SJCRH30 (cell line): ENCODE measurements around the gene CDC6. TPM values are rescaled to one million over a fixed set of nuclear protein-coding genes. Genes with fewer than 3 reads are reported as not detected.

Source experiments
- DNase-seq, 2 experiments: peaks; one replicate each; pipeline ENCODE4 v3.0.0-alpha.2; 2015 to 2020
- H3K27ac ChIP-seq: fragments of 250-450 bp; sonication (Bioruptor Pico); 2 replicates; pipeline ENCODE4 v1.5.1; 2020; ENCODE audit warnings: mild to moderate bottlenecking, moderate library complexity
- H3K27me3 ChIP-seq: fragments of 250-450 bp; sonication (Bioruptor Pico); 2 replicates; pipeline ENCODE4 v1.5.1; 2020; ENCODE audit warnings: mild to moderate bottlenecking, moderate library complexity
- H3K36me3 ChIP-seq: fragments of 250-450 bp; sonication (Bioruptor Pico); 2 replicates; pipeline ENCODE4 v1.5.1; 2020; ENCODE audit warnings: mild to moderate bottlenecking, moderate library complexity
- H3K4me1 ChIP-seq: fragments of 250-450 bp; sonication (Bioruptor Pico); 2 replicates; pipeline ENCODE4 v1.5.1; 2020; ENCODE audit warnings: mild to moderate bottlenecking, moderate library complexity
- H3K4me3 ChIP-seq: fragments of 250-450 bp; sonication (Bioruptor Pico); 2 replicates; pipeline ENCODE4 v1.5.1; 2020; ENCODE audit warnings: mild to moderate bottlenecking, moderate library complexity
- H3K9me3 ChIP-seq: fragments of 250-450 bp; sonication (Bioruptor Pico); replicated peaks from 2 replicates; pipeline ENCODE4 v1.5.1; 2020; ENCODE audit warnings: mild to moderate bottlenecking, moderate library complexity
- total RNA-seq: library from RNA; depleted of rRNA; stranded (reverse); fragments of >200 nt; shearing (Covaris generic); gene quantifications from 2 replicates; pipeline ENCODE4 v1.2.3, GENCODE V29; 2014

The CDC6 gene
- total RNA-seq, 1 experiment from 2014 or later, result 97.0 TPM

DNA sequence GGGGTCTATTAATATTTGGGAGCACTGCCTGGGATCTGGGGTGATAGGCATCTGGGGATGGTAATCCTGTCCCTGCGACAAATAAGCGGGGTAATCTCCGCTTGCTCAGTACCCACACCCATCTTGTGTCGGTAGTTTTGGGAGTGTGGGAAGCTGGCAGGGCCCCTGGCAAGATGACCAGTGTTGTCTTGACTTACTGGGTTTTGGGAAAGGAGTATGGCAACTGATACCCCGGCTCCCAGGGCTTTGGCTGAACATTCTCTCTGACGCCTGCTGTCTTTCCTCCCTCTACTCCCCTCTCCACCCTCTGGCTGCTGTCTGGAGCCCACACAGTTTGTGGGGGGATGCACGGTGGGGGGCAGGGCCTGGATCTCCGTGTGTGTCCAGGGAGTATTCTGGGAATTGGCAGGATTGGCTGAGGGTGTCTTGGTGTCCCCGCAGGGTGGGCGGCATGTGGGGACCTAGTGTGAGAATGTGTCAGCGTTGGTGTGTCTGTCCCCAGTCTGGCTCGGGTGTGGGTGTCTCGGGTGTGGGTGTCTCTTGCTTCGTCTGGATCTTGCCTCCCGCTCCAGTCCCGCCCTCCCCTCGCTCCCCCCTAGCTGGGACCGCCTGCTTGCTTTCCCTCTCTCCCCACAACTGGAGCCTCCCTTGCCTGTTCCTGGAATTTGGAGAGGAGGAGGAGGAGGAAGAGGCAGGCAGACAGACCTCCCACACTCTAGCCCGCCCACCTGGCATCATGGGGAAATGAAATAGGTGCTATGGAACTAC is 33.3 kb downstream of the CDC6 start:
- no peaks in the 10 kb centered on the region for H3K36me3 ChIP-seq
- no peaks in the 10 kb centered on the region for H3K9me3 ChIP-seq
- peak overlapping the region; percentile 36; the same call in 1 of the 2 replicates for H3K27ac ChIP-seq
- DNase-seq, result peak; percentile 63 to 70
- H3K27me3 ChIP-seq, result no peaks in the 10 kb centered on the region
- H3K4me3 ChIP-seq, result peak overlapping the region; percentile 27
- peaks cover 46% of the 10 kb centered on the region for H3K4me1 ChIP-seq

DNA sequence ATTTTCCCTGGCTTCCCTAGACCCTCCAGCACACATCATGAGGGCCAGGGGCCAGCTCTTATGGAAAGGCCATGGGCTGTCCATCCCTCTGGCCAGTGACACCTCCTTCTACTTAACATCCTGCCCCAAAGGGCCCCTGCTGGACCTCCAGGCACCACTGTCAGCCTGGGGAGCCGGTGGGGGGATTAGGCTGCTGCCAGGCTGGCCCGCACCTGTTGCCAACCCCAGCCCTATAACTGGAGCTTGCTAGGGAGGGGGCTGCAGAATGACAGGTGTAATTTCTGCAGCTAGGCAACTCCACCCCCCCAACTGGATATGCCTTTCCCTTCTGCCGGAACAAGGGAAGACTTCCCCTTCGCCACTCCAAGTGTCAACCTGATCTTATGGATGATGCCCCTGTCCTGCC is 33.8 kb downstream of the CDC6 start:
- peak; percentile 66 to 67 for DNase-seq

DNA sequence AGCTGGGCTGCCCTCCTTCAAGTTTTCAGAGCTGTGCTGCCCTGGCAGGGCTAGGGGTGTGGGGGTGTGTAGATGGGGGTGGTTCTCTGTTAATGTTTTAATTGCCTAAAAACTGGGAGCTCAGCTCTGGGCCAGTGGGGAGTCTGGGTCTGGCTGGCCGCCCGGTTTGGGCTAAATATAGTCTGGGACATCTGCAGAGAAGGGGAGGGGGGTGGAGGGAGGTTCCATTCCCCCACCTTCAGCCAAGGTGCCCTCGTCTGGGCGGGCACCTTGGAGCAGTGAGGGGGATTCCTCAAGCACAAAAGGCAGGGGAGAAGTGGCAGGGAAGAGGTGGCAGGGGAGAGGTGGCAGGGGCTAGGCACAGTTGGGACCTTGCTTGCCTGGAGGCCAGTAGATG is 34.3 kb downstream of the CDC6 start:
- Histone ChIP-seq H3K27ac (peak overlapping the region; percentile 36; the same call in 1 of the 2 replicates), H3K27me3 (no peaks in the 10 kb centered on the region), H3K9me3 (no peaks in the 10 kb centered on the region), H3K36me3 (no peaks in the 10 kb centered on the region), H3K4me1 (peaks cover 49% of the 10 kb centered on the region), H3K4me3 (peak overlapping the region; percentile 29)
- peak in 1 of 2 experiments; percentile 49 for DNase-seq

More for the DNA sequence above, 33.8 kb downstream of the CDC6 start:
- H3K4me1 ChIP-seq, result peaks cover 46% of the 10 kb centered on the region
- peak overlapping the region; percentile 36; the same call in 1 of the 2 replicates for H3K27ac ChIP-seq
- no peaks in the 10 kb centered on the region for H3K9me3 ChIP-seq
- H3K27me3 ChIP-seq, result no peaks in the 10 kb centered on the region
- H3K36me3 ChIP-seq, result no peaks in the 10 kb centered on the region
- peak overlapping the region; percentile 29 for H3K4me3 ChIP-seq

DNA sequence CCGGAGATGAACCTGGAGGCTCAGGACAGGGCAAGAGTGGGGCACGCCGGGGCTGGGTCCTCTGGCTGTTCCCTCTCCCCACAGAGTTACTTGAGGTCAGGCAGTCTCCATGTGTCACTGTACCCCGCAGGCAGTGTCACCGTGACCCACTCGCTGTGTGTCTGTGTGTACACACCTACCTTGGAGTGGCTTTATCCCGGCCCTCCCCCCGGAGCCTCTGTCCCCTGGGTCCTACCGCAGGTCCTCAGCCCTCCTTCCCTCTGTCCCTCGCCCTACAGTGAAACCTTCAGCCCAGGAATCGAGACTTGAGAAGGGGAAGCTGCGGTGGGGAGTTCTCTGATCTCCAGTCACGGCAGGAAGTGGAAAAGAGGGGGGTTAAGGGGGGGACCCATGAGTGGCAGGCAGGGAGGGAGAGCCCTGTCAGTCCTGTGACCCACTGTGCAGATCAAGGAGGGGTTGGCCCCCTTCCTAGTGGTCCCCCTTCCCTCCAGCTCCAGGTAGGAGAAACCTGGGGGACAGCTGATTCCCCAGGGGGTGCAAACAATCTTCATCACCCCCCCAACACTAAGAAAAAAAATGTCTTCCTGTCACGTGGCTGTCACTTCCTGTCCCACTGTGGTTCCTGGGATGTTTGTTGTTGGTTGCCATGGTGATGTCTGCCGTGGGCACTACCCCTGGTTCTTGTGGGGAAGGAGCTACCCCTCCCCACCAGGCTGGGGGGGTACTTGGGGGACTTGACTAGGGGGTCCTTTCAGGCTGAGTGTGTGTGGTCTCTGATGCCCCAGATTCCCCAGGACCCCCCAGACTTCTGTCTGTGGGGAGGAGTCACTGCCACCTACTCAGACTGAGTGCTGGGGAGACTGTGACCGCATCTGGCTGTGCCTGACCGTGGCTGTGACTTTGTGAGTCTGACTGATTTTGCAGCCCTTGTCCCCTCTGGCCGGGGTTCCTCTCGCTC is 35.0 kb downstream of the CDC6 start:
- Histone ChIP-seq H3K4me3 (peak overlapping the region; percentile 29), H3K36me3 (no peaks in the 10 kb centered on the region), H3K27me3 (no peaks in the 10 kb centered on the region), H3K27ac (peak overlapping the region; percentile 36; the same call in 1 of the 2 replicates), H3K4me1 (peaks cover 55% of the 10 kb centered on the region), H3K9me3 (no peaks in the 10 kb centered on the region)
- DNase-seq, result peak; percentile 74 to 75

DNA sequence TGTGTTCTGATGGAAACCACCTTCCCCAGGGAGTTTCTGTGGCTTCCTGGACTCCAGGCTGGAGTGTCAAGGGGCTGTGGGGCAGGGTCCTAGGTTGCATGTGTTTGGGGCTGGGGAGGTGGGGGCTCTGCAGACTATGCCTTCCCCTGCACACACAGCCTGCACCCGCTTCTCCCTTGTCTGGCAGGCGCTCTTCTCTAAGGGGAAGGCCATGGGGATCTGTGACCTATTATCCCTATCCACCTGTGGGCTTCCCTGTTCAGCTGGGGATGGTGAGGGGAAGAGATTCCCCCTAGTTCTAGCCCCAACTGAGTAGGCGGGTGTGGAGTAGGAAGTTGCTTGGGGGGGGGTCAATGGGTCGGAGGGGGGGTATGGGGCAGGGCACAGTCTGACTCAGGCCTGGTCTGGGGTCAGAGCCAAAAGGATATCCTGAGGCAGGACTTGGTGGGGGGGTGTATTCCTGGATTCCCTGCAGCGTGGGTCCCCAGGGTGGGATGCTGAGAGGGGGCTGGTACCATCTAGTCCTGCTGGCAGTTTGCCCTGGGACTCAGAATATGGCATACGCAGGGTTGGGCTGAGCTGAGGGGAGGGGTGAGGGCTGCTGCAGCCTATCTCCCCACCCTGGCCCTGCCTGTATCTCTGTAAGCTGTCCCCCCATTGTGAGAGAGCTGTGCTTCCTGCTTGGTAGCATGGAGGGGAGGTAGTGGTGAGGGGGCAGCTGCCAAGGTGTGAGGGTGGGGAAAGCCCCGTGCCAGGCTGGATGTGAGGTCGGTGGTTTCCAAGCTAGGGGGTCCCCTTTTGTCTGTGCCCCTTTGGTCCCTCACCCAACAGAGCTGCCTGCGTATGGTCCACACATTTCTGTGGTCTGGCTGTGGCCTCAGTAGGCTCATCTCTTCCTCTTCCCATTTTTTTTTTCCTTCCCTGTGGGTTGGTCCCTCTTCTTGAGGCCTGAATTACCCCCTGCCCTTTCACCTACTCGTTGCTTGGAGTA is 36.0 kb downstream of the CDC6 start:
- no peak for DNase-seq
- H3K36me3 ChIP-seq, result 0 out of 2 replicates have a peak, but pooled peaks cover 2% of the 10 kb centered on the region
- no peaks in the 10 kb centered on the region for H3K27me3 ChIP-seq
- peak overlapping the region; percentile 36; the same call in 1 of the 2 replicates for H3K27ac ChIP-seq
- peaks cover 60% of the 10 kb centered on the region for H3K4me1 ChIP-seq
- H3K9me3 ChIP-seq, result no peaks in the 10 kb centered on the region
- H3K4me3 ChIP-seq, result no peak overlapping the region

DNA sequence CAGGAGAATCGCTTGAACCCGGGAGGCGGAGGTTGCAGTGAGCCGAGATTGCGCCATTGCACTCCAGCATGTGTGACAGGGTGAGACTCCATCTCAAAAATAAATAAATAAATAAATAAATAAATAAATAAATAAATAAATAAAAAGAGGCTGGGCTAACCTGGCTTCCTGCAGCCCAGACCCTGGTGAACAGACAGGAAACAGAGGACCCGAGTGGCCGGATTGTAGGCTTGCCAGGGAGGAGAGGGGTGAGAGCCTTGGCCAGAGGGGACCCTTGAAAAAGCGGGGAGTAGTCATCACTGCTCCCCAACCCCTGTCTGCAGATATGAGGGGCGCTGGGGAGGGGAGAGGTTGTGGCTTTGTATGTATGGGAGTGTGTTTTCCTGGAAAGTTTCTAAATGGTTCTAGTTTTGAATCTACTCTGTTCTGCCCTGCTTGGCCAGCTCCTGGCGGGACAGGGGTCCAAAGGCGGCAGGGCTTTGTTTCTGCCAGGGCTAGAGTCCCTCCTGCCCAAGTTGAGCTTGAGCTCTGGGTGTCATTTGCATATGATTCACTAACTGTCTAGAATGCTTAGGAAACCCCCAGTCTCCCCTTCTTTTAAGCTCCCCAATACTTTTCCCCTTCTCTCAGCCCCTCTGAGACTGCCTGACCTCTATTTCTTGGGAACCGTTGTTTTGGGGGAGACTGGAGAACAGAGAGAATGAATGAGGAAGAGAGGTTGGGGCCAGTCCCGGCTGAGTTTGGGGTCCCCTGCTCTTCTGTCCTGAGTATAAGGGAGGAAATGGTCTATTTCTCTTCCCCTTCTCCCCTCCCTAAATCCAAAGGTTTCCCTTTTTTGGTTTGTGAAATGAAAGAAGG is 37.7 kb downstream of the CDC6 start:
- Histone ChIP-seq H3K27ac (no peak overlapping the region), H3K4me3 (no peak overlapping the region), H3K9me3 (no peaks in the 10 kb centered on the region), H3K27me3 (no peaks in the 10 kb centered on the region), H3K36me3 (0 out of 2 replicates have a peak, but pooled peaks cover 2% of the 10 kb centered on the region), H3K4me1 (peaks cover 62% of the 10 kb centered on the region)
- DNase-seq, result no peak

DNA sequence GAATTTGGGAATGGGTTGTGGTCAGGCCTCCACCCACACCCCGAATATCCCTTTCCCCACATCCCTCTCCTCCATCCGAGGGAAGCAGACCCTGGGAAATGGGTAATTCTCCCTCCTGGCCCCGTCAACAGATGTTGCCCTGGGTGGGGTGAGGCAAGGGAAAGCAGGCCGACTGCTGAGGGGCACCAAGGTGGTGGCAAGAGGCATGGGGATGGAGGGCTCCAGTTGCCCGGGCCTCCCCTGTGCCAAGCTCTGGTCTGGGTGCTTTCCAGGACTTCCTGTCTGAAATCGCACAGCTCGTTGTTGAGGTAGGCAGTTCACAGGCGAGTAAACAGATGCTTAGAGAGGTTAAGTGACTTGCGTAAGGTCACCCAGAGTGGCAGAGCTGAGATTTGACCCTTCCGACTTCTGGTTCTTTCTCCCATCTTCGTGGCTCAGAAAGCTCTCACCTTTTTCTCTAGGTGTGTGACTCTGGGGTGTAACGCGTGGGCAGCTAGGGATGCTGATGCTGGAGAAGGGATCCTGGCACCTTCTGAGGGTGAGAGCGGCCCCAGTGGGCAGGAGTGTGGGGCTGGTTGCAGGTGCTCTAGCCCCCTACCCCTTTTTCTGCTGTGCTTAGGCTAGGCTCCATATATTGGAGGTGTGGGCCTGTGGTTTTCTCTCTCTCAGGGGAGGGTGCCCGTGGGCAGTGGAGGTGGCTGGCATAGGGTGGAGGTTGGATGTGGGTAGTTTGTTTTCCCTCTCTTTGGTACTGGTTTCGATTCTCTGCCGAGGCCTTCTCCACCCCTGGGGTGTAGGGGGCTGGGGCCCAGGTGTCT is 38.5 kb downstream of the CDC6 start:
- Histone ChIP-seq H3K4me1 (peaks cover 59% of the 10 kb centered on the region), H3K4me3 (no peak overlapping the region), H3K36me3 (peaks cover 6% of the 10 kb centered on the region; the same call in 1 of the 2 replicates), H3K27ac (no peak overlapping the region), H3K27me3 (no peaks in the 10 kb centered on the region), H3K9me3 (no peaks in the 10 kb centered on the region)
- DNase-seq, result no peak

DNA sequence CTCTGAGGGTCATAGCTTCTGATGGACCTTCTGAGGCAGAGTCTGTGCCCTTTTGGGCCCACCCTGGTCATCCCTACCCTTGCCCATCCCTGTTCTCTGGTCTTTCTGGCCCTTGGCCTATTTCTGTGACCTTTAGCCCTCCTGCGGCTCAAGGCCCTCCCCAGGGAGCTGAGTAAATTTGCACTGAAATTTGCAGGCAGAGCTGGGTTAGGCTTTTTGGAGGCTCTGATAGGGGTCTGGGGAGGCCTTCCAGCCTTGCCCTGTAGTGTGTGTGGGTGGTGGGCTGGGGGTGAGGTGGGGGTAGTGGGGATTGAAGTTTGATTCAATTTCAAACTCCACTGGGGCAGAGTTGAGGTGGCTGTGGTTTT is 39.1 kb downstream of the CDC6 start:
- peaks cover 11% of the 10 kb centered on the region for H3K36me3 ChIP-seq
- no peak for DNase-seq

DNA sequence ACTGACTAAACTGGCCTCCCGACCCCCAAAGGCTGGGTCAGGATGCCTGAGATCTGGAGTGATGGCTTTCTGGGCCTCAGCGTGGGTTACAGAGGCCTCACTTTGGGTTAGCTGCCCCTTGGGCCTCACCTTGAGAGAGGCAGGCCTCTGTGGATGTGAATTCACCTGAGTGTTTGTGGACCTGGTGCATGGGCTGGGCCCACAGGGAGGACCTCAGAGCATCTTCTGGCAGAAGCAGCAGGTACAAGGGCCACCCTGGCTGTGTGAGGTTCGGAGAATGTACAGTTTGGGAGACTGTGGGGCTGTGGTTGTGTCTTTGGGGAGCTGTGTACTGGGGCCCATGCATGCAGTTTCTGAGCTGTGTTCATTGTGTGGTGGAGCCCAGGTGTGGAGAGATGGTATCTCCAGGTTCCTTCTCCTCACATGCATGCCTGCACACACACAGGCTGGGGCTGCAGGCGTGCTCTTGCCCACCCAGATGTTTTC is 39.6 kb downstream of the CDC6 start:
- Histone ChIP-seq H3K4me1 (peaks cover 48% of the 10 kb centered on the region), H3K4me3 (no peak overlapping the region), H3K27ac (no peak overlapping the region), H3K27me3 (no peaks in the 10 kb centered on the region), H3K9me3 (no peaks in the 10 kb centered on the region), H3K36me3 (peaks cover 11% of the 10 kb centered on the region)
- DNase-seq, result no peak

More for the DNA sequence above, 39.1 kb downstream of the CDC6 start:
- Histone ChIP-seq H3K4me3 (no peak overlapping the region), H3K9me3 (no peaks in the 10 kb centered on the region), H3K27ac (no peak overlapping the region), H3K4me1 (peaks cover 53% of the 10 kb centered on the region), H3K27me3 (no peaks in the 10 kb centered on the region)

DNA sequence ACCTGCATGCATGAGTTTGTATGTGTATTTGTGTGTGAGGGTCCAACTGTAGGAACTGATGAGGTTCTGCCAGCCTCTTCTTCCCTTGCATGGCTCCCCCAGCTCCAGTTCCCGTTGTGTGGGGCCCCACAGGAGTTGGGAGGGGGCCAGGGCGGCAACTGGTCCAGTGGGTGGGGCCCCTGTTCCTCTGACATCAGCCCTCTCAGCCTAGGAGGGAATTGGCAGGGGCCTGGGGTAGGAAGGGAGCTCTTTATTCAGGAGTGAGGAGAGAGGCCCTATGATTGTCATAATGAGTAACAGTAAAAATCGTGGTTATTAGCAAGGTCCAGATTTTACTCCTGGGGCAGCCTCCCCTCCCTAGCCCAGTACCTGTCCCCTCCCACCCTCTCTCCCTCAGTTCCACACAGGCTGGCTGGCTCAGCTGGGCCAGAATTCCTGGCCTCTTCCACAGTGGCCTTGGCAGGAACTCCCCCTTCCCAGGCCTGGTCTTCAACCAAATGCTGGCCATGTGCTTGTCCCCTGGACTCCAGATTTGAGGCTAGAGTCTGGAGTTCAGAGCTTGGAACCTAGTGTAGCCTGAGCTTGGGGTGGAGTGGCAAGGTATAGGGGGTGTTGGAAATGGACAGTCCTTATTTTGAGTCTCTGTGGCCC is 40.2 kb downstream of the CDC6 start:
- Histone ChIP-seq H3K27ac (no peak overlapping the region), H3K4me3 (no peak overlapping the region)

DNA sequence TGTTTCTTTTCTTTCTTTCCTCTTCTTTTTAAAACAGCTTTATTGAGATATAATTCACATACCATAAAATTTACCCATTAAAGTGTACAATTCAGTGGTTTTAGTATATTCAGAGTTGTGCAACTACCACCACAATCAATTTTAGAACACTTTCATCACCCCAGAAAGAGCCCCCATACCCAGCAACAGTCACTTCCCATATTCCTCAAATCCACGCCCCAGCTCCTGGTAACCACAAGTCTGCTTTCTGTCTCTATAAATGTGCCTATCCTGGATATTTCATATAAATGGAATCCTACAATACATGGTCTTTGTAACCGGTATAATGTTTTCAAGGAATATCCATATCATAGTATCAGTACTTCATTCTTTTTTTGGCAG is 40.7 kb downstream of the CDC6 start:
- H3K27ac ChIP-seq, result no peak overlapping the region
- peaks cover 37% of the 10 kb centered on the region for H3K4me1 ChIP-seq
- DNase-seq, result no peak
- H3K36me3 ChIP-seq, result peaks cover 14% of the 10 kb centered on the region
- H3K4me3 ChIP-seq, result no peak overlapping the region
- H3K9me3 ChIP-seq, result no peaks in the 10 kb centered on the region
- no peaks in the 10 kb centered on the region for H3K27me3 ChIP-seq

More for the DNA sequence above, 40.2 kb downstream of the CDC6 start:
- H3K36me3 ChIP-seq, result peaks cover 14% of the 10 kb centered on the region
- peaks cover 43% of the 10 kb centered on the region for H3K4me1 ChIP-seq
- DNase-seq, result peak in 1 of 2 experiments; percentile 64
- H3K9me3 ChIP-seq, result no peaks in the 10 kb centered on the region
- H3K27me3 ChIP-seq, result no peaks in the 10 kb centered on the region
